GM12878 (cell line): Measurements from ENCODE around the gene ARHGAP6. TPM values are rescaled to one million over a fixed set of nuclear protein-coding genes. Genes with fewer than 3 reads are reported as not detected.
A peak's percentile ranks its signal among the peaks of the same experiment; 100 is the strongest.

Experiments
- BHLHE40 ChIP-seq, 2 experiments: fragments of 450-650 bp in 1 of 2; IDR thresholded peaks; 2 replicates each; pipeline ENCODE4 v1.6.1; 2011 to 2017; ENCODE audit warnings: low read depth in 2 of 2, borderline replicate concordance in 1 of 2, improper control_type of control experiment in 1 of 2, low read length in 1 of 2, mild to moderate bottlenecking in 1 of 2
- BRCA1 ChIP-seq: IDR thresholded peaks from 2 replicates; pipeline ENCODE4 v1.6.1; 2011; ENCODE audit warnings: low read depth, low read length, improper control_type of control experiment
- CHD2 ChIP-seq: IDR thresholded peaks from 2 replicates; pipeline ENCODE4 v1.6.1; 2011; ENCODE audit warnings: low read depth, low read length, improper control_type of control experiment, borderline replicate concordance
- CREB1 ChIP-seq: IDR thresholded peaks from 2 replicates; pipeline ENCODE4 v1.6.1; 2012; ENCODE audit warnings: low read depth, mild to moderate bottlenecking, inconsistent platforms
- CREM ChIP-seq: IDR thresholded peaks from 2 replicates; pipeline ENCODE4 v1.6.1; 2014; ENCODE audit warnings: antibody characterized with exemption, low read depth
- EP300 ChIP-seq, 2 experiments: fragments of 150-350 bp in 1 of 2; IDR thresholded peaks; 2 replicates each; pipeline ENCODE4 v1.6.1; 2011 to 2012; ENCODE audit warnings: low read depth in 2 of 2, low read length in 2 of 2, borderline replicate concordance in 1 of 2, improper control_type of control experiment in 1 of 2, inconsistent platforms in 1 of 2; ENCODE audit not compliant: control insufficient read depth in 1 of 2
- ESRRA ChIP-seq: IDR thresholded peaks from 2 replicates; pipeline ENCODE4 v1.6.1; 2012; ENCODE audit warnings: mild to moderate bottlenecking, low read length, improper control_type of control experiment
- GATAD2B ChIP-seq: fragments of 450-650 bp; conservative IDR thresholded peaks from 2 replicates; pipeline ENCODE4 v1.6.1; 2017; ENCODE audit warnings: low read depth, mild to moderate bottlenecking, moderate library complexity
- IKZF1 ChIP-seq: fragments of 450-650 bp; conservative IDR thresholded peaks from 2 replicates; pipeline ENCODE4 v1.6.1; 2017; ENCODE audit warnings: antibody characterized with exemption, mild to moderate bottlenecking
- MYB ChIP-seq: fragments of 150-350 bp; IDR thresholded peaks from 2 replicates; pipeline ENCODE4 v1.6.1; 2014; ENCODE audit warnings: mild to moderate bottlenecking, low read depth, low read length, borderline replicate concordance
- NFYB ChIP-seq: IDR thresholded peaks from 2 replicates; pipeline ENCODE4 v1.6.1; 2011; ENCODE audit warnings: low read depth, mild to moderate bottlenecking, low read length, improper control_type of control experiment, moderate library complexity; ENCODE audit not compliant: insufficient read depth
- RUNX3 ChIP-seq: IDR thresholded peaks from 2 replicates; pipeline ENCODE4 v1.6.1; 2012; ENCODE audit warnings: low read length, inconsistent platforms
- SMAD5 ChIP-seq: IDR thresholded peaks from 2 replicates; pipeline ENCODE4 v1.6.1; 2016; ENCODE audit warnings: antibody characterized with exemption, low read depth
- TCF12 ChIP-seq: IDR thresholded peaks from 2 replicates; pipeline ENCODE4 v1.6.1; 2011; ENCODE audit warnings: low read depth, mild to moderate bottlenecking, low read length
- polyA plus RNA-seq, 11 experiments: library from polyadenylated mRNA; depleted of rRNA in 4 of 11; unstranded in 6 of 11; stranded (reverse) in 5 of 11; fragments of >200 nt; fragmentation: Nextera tagmentation in 4 of 11; fragmentation: Illumina TruSeq in 1 of 11; extraction: Ambion mirVana in 4 of 11; extraction: Trizol in 1 of 11; gene quantifications; 1 replicate in 1 of 11; 2 replicates in 10 of 11; pipeline versions ENCODE4 v1.2.1 to v1.2.3, GENCODE V29; 2011 to 2016; ENCODE audit warnings: inconsistent platforms in 2 of 11, missing spikeins in 2 of 11, low read depth in 1 of 11
- total RNA-seq, 4 experiments: library from RNA; depleted of rRNA in 3 of 4; stranded (reverse); fragments of >200 nt in 3 of 4; fragmentation: Illumina TruSeq in 1 of 4; extraction: Trizol in 1 of 4; gene quantifications; 2 replicates each; pipeline versions ENCODE4 v1.2.1 to v1.2.3, GENCODE V29; 2013 to 2021
- TF ChIP-seq, protein P1 (sequence below): fragments of 450-650 bp; IDR thresholded peaks from 2 replicates; pipeline ENCODE4 v1.6.1; 2017; ENCODE audit warnings: mild to moderate bottlenecking, moderate library complexity
- TF ChIP-seq, protein P2 (sequence below): fragments of 450-650 bp; IDR thresholded peaks from 2 replicates; pipeline ENCODE4 v1.6.1; 2016; ENCODE audit warnings: mild to moderate bottlenecking
- TF ChIP-seq, protein P3 (sequence below): fragments of 450-650 bp; formaldehyde crosslinking; IDR thresholded peaks from 2 replicates; pipeline ENCODE4 v1.5.0; 2022; ENCODE audit warnings: mild to moderate bottlenecking, missing genetic modification characterization
- TF ChIP-seq, protein P4 (sequence below): IDR thresholded peaks from 2 replicates; pipeline ENCODE4 v1.6.1; 2012; ENCODE audit warnings: low read depth, low read length, improper control_type of control experiment

Gene ARHGAP6
- total and polyA plus RNA-seq, 10 of the 15 experiments (the other 5 are each of a cell fraction or from before 2014, with no cell fraction given): 0.20 to 1.8 (median 0.76) TPM

DNA sequence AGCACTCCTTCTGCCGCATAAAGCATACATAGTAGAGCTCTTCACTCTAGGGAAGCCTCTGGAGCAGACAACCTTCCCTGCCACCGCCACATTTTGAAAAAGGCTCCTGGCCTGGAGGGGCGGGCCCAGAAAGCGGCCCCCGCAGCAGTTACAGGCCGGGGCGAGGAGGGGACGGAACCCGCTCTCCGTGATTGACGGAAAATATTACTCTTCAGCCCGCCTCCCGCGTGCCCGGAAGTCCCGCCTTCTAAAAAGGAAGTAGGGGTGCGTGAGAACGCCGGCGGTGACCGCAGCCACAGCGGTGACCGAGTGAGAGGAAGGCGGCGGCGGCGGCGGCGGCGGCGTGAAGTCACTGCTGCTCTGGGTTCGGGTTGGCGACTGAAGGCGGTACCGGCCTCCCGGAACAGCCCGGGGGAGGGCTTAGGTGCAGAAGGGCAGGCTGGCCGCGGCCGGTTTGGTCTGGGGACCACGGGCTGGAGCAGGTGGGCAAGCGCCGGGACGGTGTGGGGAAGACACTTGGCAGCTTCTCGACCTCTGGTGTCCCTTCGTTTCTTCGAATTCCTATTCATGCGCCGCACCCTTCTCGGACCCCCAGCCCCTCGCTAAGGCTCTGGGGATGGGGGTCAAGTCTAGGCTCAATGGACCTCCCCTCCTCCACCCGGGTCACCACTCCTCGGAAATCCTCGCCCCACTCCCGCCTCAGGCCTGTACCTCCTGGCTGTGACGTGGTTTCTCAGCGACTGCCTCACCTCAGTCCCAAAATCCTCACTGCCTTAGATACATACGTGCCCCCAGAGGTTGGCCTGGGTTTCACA lies 554.5 kb downstream of the ARHGAP6 start, which contains the start of gene HCCS (continued):
- TF ChIP-seq TCF12: 0 out of 2 replicates have a peak, but pooled peaks have one; percentile 7
- TF ChIP-seq GATAD2B: 0 out of 2 replicates have a peak, but pooled peaks have one; percentile 48
- TF ChIP-seq CHD2: 0 out of 2 replicates have a peak, but pooled peaks have one; percentile 8
- TF ChIP-seq, protein P1, sequence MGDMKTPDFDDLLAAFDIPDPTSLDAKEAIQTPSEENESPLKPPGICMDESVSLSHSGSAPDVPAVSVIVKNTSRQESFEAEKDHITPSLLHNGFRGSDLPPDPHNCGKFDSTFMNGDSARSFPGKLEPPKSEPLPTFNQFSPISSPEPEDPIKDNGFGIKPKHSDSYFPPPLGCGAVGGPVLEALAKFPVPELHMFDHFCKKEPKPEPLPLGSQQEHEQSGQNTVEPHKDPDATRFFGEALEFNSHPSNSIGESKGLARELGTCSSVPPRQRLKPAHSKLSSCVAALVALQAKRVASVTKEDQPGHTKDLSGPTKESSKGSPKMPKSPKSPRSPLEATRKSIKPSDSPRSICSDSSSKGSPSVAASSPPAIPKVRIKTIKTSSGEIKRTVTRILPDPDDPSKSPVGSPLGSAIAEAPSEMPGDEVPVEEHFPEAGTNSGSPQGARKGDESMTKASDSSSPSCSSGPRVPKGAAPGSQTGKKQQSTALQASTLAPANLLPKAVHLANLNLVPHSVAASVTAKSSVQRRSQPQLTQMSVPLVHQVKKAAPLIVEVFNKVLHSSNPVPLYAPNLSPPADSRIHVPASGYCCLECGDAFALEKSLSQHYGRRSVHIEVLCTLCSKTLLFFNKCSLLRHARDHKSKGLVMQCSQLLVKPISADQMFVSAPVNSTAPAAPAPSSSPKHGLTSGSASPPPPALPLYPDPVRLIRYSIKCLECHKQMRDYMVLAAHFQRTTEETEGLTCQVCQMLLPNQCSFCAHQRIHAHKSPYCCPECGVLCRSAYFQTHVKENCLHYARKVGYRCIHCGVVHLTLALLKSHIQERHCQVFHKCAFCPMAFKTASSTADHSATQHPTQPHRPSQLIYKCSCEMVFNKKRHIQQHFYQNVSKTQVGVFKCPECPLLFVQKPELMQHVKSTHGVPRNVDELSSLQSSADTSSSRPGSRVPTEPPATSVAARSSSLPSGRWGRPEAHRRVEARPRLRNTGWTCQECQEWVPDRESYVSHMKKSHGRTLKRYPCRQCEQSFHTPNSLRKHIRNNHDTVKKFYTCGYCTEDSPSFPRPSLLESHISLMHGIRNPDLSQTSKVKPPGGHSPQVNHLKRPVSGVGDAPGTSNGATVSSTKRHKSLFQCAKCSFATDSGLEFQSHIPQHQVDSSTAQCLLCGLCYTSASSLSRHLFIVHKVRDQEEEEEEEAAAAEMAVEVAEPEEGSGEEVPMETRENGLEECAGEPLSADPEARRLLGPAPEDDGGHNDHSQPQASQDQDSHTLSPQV: no peak
- TF ChIP-seq BHLHE40 (IDR thresholded peaks at IDR 0.05; ENCODE audit: borderline replicate concordance in 1 of 2, low read depth in 2 of 2, low read length in 1 of 2): peak in 1 of 2 experiments; percentile 61; a peak in 1 of 4 replicates
- TF ChIP-seq EP300 (IDR thresholded peaks at IDR 0.05; ENCODE audit: borderline replicate concordance in 1 of 2, control insufficient read depth in 1 of 2, low read depth in 2 of 2, low read length in 2 of 2): no peak
- no peak for TF ChIP-seq MYB
- TF ChIP-seq NFYB: no peak
- TF ChIP-seq CREB1: peak; percentile 84
- TF ChIP-seq, protein P2, sequence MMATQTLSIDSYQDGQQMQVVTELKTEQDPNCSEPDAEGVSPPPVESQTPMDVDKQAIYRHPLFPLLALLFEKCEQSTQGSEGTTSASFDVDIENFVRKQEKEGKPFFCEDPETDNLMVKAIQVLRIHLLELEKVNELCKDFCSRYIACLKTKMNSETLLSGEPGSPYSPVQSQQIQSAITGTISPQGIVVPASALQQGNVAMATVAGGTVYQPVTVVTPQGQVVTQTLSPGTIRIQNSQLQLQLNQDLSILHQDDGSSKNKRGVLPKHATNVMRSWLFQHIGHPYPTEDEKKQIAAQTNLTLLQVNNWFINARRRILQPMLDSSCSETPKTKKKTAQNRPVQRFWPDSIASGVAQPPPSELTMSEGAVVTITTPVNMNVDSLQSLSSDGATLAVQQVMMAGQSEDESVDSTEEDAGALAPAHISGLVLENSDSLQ: peak; percentile 96
- TF ChIP-seq, protein P3, sequence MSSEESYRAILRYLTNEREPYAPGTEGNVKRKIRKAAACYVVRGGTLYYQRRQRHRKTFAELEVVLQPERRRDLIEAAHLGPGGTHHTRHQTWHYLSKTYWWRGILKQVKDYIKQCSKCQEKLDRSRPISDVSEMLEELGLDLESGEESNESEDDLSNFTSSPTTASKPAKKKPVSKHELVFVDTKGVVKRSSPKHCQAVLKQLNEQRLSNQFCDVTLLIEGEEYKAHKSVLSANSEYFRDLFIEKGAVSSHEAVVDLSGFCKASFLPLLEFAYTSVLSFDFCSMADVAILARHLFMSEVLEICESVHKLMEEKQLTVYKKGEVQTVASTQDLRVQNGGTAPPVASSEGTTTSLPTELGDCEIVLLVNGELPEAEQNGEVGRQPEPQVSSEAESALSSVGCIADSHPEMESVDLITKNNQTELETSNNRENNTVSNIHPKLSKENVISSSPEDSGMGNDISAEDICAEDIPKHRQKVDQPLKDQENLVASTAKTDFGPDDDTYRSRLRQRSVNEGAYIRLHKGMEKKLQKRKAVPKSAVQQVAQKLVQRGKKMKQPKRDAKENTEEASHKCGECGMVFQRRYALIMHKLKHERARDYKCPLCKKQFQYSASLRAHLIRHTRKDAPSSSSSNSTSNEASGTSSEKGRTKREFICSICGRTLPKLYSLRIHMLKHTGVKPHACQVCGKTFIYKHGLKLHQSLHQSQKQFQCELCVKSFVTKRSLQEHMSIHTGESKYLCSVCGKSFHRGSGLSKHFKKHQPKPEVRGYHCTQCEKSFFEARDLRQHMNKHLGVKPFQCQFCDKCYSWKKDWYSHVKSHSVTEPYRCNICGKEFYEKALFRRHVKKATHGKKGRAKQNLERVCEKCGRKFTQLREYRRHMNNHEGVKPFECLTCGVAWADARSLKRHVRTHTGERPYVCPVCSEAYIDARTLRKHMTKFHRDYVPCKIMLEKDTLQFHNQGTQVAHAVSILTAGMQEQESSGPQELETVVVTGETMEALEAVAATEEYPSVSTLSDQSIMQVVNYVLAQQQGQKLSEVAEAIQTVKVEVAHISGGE: 0 out of 2 replicates have a peak, but pooled peaks have one; percentile 28
- no peak for TF ChIP-seq BRCA1
- no peak for TF ChIP-seq ESRRA
- TF ChIP-seq, protein P4, sequence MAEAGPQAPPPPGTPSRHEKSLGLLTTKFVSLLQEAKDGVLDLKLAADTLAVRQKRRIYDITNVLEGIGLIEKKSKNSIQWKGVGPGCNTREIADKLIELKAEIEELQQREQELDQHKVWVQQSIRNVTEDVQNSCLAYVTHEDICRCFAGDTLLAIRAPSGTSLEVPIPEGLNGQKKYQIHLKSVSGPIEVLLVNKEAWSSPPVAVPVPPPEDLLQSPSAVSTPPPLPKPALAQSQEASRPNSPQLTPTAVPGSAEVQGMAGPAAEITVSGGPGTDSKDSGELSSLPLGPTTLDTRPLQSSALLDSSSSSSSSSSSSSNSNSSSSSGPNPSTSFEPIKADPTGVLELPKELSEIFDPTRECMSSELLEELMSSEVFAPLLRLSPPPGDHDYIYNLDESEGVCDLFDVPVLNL: peak; percentile 71
- peak; percentile 87 for TF ChIP-seq CREM
- peak; percentile 48 for TF ChIP-seq IKZF1
- TF ChIP-seq SMAD5: 0 out of 2 replicates have a peak, but pooled peaks have one; percentile 31
- TF ChIP-seq RUNX3: peak; percentile 72
